Upper lobe of left lung (tissue), 4 donors: ENCODE results near the gene MTFP1.

Experiments used
- CTCF ChIP-seq, 6 experiments: fragments of 450-650 bp in 4 of 6; fragments of 200-600 bp in 2 of 6; sonication (generic) in 2 of 6; IDR thresholded peaks; one replicate each; pipeline ENCODE4 v1.5.1; 2016 to 2019; ENCODE audit warnings: antibody characterized with exemption in 6 of 6
- POLR2A ChIP-seq, 4 donors: fragments of 450-650 bp; IDR thresholded peaks; one replicate each; pipeline ENCODE4 v1.5.1; 2016 to 2017; ENCODE audit warnings: antibody characterized with exemption in 4 of 4, mild to moderate bottlenecking in 2 of 4
- POLR2AphosphoS5 ChIP-seq, 2 donors: sonication (generic); formaldehyde crosslinking; IDR thresholded peaks; one replicate each; pipeline ENCODE4 v1.5.1; 2017; ENCODE audit warnings: antibody characterized with exemption in 2 of 2

GRCh38 chr22:30455075-30455840, 29.7 kb downstream of the MTFP1 start:
- TF ChIP-seq CTCF (IDR thresholded peaks at IDR 0.05): no peak
- no peak for TF ChIP-seq POLR2A (IDR thresholded peaks at IDR 0.05)
- no peak for TF ChIP-seq POLR2AphosphoS5 (IDR thresholded peaks at IDR 0.05)
